Cortex of kidney (tissue), 1 donor: Measurements from ENCODE around the gene PACSIN2.
A peak's percentile ranks its signal among the peaks of the same experiment; 100 is the strongest.

ENCODE experiments used
- DNase-seq: peaks from one replicate; lab custom pipeline; 2025; lab: John Stamatoyannopoulos, UW

Gene PACSIN2

DNA sequence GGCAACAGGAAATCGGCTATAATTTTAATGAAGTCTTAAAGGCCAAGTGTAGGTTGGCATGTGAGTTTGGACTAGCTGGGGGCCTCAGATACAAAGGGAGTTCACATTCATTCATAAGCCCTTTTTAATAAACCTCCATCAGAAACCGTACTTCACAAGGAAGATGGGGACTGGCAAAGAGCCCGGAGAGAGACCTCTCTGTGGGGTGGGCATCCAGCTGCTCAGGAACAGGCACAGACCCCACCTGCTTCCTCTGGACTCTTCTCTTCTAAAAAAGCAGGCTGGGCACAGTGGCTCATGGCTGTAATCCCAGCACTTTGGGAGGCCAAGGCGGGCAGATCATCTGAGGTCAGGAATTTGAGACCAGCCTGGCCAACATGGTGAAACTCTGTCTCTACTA is 154.0 kb downstream of the PACSIN2 start:
- DNase-seq, result no peak

DNA sequence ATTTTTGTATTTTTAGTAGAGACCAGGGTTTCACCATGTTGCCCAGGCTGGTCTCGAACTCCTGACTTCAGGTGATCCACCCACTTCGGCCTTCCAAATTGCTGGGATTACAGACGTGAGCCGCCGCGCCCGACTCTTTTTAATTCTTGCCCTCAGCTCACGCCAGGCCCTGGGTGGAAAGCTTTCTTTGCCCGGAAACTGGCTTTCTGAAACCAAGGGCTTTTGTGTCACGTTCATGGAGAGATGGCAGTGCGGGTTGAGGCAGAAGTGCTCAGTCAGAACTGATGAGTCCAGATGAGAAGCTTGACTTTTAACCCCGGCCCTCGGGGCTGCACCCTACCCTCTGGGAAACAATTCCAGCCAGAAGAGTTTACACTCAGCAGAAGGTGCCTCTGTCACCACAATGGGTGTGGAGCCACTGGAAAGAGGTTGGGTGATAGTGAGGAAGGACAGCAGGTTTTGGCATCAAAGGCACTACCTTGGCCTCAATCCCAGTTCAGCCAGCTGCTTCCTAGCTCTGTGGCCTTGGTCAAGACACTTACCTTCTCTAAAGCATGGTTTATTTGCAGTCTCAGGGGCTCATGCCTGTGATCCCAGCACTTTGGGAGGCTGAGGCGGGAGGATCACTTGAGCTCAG is 157.0 kb downstream of the PACSIN2 start:
- no peak for DNase-seq

DNA sequence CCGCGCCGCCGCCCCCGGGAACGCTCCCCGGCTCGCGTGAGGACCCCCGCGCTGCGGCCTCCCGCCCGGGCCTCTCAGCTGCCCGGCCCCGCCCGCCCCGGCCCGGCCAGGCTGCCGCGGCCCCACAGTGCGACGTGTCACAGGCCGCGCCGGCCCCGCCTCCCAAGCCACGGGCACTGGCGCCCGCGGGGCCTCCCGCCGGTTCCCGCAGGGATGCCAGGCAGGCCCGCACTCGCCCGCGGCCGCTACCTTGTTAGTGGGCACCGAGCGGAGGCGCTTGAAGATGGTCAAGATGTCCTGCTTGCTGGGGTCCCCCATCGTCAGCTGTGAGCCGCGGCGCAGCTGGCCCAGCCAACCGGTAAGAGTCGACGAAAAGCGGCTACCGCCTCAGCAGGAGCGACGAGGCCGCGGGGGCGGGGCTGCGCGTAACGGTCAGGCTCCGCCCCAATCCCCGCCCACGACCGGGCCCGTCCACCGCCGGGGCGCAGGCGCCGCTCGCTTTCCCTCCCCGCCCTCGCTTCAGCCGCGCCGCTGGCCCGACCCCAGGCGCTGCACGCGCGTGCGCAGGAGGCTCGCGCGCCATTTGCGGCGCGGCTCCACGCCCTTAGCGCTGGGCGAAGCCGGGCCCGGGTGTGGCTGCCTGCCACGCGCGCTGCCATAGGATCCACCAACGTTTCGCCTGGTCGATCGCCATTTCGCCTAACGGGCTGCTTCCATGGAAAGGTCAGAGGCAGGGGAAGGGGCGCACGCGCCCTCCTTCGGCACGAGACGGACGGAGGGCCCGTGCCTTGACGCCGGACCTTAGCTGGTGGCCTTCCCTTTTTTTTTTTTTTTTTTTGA is 157.9 kb downstream of the PACSIN2 start, which contains the start of gene ARFGAP3:
ARFGAP3 (minus strand) TSS at position 409 of the 840 bp plus-strand sequence; CDS start at position 318, 91 bp downstream.
- DNase-seq, result peak; percentile 85

DNA sequence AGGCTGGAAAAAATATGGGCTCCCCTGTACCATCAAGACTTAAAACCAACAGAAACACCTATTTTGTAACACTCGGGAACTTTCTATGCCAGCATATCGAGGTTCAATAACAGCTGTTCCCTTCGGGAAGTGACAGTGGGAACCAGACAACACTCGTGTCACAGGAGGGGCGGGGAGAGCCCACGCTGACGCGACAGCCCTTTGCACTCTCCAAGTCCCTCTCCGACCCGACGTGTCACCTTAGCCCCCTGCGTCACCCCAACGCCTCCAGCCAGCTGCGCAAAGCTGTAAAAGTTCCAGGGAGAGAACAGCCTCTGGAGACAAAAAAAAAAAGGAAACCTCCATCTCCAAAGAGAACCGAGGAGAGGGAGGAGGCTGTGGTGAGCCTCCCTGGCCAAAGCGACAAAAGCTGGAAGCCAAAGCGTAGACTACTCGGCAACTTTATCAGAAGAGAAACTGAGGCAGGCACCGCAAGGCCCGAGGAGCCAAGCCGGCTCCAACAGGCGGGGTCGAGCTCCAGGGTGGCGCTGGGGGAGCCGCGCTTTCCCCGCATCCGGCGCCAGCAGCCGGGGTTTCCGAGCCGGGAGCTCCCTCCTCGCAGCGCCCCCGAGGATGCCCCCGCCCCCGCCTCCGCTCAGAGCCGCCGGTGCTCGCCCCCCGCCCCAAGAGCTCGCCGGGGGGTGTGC is 158.6 kb downstream of the PACSIN2 start:
- DNase-seq, result no peak

DNA sequence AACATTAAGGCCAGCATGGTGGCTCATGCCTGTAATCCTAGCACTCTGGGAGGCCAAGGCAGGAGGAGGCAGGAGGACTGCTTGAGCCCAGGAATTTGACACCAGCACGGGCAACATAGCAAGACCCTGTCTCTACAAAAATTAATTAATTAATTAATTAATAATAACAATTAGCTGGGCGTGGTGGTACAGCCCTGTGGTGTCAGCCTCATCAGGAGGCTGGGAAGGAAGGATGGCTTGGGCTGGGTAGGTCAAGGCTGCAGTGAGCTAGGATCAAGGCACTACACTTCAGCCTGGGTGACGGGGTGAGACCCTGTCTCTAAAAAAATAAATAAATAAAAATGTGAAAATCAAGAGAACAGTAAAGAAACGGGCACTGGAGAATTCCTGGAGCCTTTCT is 159.2 kb downstream of the PACSIN2 start:
- DNase-seq, result no peak

DNA sequence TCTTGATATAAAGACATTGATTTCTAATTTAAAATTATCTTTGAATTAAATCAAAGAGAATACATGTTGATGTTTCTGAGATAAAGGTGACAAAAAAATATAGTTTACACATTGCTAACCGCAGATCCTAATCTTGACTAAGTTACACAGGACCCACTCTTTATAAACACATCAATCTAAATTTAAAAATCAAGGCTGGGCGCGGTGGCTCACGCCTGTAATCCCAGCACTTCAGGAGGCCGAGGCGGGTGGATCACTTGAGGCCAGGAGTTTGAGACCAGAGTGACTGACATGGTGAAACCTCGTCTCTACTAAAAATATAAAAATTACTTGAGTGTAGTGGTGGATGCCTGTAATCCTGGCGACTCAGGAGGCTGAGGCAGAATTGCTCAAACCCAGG is 159.7 kb downstream of the PACSIN2 start:
- DNase-seq, result no peak

DNA sequence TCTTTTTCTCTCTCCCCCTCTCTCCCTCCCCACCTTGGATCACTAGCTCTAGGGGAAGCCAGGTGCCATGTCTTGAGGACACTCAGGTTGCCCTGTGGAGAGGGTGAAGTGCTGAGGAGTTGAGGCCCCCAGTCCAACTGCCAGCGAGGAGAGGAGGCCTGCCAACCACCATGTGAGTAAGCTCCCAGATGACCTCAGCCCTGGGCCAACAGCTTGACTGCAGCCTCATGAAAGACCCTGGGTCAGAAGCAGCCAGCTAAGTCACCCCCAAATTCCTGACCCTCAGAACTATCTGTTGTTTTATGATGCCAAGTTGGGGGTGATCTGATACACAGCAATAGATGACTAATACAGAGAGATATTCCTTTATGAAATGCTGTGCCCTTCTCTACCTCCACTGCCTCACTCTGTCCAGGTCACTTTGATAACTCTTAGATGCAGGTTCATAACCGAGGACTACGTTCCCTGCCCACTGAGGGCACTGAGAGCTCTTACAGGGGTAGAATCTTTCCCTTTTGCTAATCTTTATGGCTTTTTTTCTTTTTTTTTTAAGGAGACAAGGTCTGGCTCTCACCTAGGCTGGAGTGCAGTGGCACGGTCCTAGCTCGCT is 165.9 kb downstream of the PACSIN2 start:
- DNase-seq, result no peak

DNA sequence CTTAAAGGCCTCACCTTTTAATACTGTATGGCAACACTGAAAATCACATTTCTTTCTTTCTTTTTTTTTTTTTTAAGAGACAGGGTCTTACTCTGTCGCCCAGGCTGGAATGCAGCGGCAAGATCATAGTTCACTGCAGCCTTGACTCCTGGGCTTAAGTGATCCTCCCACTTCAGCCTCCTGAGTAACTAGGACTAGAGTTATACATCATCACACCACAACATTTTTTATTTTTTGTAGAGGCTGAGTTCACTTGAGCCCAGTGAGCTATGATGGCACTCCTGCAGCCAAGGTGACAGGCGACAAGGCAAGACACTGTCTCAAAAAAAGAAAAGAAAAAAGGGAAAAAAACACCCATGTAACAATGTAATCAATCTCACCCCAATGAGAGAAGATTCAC is 167.8 kb downstream of the PACSIN2 start:
- no peak for DNase-seq

DNA sequence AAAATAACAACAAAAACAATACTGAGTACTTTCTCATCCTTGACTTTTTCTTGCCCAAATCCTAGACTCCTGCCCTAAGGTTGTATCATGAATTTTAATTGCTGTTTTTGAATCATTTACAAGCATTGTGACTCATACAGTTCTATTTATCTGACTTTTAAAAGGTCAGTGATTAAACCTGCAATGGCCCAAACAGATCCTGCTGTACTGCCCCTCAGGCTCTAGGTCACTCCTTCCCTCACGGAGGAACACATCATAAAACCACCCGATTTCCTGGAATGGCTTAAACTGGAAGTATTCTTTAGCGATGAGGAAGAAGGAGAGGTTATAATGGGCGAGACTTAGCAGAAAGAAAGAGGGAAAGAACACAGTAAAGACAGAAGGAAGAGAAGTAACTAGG is 170.2 kb downstream of the PACSIN2 start:
- no peak for DNase-seq

DNA sequence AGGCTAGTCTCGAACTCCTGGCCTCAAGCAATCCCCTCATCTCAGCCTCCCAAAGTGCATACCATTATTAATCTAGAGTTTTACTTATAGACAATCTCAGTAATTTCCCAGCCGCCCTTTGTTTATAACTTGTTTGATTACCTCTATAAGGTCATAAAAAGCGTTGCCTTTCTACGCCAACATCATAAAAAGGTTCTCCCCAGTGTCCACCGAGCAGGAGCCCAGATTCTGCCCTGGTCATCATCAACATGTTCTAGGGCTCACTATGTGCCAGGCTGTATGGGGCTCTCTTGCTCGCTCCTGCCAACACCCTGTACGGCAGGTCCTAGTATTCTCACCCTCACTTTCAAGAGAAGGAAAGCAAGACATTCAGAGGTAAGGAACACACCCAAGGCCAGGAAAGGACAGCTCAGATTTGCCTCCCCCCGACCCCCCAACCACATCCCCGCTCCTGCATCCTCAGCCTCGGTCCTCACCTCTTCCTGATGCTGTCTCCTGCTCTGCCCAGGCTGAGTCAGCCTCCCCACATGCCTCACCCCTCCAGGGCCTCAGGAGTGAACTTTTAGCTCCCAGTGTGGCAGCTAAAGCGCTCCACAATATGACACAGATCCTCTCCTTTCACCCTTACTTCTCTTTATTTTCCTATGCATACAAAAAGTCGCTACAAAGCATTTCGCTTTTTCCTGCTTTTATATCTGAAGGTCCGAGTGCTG is 172.1 kb downstream of the PACSIN2 start:
- DNase-seq, result no peak

DNA sequence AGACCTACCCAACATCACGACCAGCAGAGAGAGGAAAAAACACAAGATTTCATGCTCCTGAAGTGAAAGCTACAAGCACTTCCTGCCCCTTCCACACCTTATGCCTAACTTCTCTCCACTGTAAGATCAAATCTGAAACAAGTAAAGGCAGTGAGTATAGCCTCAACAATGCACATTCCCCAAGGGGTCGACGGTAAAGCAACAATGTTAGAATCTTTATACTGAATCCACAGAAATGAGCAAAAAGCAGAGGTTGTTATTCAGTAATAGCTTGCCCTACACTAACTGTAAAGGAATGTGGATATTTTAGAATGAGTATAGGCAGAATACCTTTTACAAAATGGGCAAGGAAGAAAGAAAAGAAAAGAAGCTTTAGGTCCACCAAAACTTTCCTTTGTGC is 173.5 kb downstream of the PACSIN2 start:
- no peak for DNase-seq

DNA sequence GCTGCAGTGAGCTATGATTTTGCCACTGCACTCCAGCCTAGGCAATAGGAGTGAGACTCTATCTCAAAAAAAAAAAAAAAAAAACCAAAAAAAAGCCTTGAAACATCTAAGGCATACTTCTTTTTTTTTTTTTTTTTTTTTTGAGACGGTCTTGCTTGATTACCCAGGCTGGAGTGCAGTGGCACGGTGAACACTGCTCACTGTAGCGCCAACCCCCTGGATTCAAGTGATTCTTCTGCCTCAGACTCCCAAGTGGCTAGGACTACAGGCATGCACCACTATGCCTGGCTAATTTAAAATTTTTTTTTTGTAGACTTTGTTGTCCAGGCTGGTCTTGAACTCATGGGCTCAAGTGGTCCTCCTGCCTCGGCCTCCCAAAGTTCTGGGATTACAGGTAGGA is 177.4 kb downstream of the PACSIN2 start:
- DNase-seq, result no peak

DNA sequence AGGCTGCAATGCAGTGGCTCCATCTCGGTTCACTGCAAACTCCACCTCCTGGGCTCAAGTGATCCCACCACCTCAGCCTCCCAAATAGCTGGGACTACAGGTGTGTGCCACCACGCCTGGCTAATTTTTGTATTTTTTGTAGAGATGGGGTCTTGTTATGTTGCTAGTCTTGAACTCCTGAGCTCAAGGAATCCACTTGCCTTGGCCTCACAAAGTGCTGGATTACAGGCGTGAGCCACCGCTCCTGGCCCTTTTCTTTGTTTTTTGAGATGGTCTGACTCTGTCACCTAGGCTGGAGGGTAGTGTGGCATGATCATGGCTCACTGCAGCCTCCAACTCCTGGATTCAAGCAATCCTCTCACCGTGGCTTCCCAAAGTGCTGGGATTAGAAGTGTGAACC is 178.9 kb downstream of the PACSIN2 start:
- no peak for DNase-seq

DNA sequence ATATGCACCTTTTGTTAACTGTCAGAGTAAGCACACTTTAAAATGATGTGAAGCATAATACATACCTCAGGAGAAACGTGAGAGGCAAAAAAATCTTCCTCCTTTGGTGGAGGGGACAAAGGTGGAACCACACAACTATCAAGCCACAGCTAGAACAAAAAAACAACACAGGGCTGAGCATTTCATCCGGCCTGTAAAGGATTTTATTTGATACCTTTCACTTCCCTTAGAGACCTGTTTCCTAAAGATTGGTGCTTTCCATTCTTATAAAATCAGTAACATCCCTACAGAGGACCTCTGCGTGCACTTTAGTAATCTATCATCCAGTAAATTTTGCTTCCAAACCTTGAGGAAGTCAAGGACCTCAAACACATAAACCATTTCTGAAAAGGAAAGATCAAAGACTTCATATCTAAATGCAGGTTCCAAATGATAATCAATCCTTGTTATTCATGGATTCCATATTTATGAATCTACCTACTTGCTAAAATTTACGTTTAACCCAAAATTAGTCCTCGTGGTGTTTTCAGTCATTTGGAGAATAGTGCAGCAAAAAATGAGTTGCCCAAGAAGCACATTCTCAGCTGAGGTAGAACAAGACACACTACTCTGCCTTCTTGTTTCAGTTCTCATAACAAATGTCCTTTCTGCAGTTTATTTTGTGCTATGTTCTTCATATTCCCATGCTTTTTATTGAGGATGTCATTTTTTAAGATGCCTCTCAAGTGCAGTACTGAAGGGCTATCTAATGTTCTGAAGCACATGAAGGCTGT is 180.6 kb downstream of the PACSIN2 start:
- DNase-seq, result no peak

DNA sequence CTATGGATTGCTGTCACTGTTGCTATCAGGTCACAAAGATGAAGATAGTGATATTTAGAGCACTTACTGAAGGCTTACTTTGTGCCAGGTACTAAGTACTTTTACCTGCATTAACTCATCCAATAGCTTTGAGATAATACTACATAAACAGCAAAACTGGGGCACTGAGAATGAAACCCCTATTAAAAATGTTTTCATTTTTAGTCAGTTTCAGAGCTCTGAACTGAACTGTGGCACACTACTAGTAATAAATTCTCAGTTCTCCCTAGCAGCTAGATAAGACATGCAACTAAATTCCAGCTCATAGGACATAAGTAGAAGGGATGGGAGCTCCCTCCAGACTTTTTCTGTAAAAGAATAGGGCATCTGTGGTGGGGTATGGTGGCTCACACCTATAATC is 181.8 kb downstream of the PACSIN2 start:
- DNase-seq, result no peak

DNA sequence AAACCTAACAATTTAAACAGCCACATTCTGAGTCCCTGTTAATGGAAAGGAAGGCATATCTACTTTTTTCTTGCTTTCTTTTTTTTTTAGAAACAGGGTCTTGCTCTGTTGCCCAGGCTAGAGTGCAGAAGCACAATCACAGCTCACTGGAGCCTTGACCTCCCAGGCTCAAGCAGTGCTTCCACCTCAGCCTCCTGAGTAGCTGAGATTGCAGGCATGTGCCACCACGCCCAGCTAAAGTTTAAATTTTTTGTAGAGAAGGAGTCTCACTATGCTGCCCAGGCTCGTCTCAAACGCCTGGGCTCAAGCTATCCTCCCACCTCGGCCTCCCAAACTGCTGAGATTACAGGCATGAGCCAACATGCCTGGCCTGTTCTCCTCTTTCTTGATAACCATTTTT is 183.2 kb downstream of the PACSIN2 start:
- no peak for DNase-seq

DNA sequence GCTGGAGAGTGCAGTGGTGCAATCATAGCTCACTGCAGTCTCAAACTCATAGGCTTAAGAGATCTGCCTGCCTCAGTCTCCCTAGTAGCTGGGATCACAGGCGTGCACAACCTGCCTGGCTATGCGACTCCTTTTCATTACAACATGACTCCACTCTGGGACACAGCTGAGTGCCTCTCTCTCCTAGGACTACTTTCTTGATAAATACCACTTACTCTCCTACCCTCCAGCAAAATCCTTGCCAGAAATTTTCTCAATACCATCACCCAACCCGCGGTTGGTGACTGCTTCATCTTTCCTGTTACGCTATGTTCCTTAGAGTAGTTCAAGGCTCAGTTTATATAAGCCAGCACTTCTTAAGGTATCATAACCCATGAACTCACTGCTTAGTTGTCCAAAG is 184.8 kb downstream of the PACSIN2 start:
- DNase-seq, result no peak

DNA sequence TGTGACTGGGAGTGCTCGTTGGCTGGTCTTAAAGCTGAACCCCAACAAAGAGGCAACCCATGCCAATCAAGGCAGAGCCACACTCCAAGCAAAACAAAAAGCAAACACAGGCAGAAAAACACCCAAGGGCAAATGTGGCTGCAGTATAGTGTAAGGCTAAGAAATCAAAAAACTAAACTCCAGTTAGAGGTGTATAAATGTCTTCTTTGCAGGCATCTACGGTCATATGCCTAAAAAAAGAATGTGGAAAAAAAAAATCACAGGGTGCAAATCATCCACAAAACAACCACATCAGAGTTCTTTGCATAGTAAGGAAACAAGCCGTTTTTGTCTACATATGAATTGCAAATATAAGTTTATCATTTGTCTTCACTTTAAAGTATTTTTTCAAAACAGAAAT is 185.6 kb downstream of the PACSIN2 start:
- DNase-seq, result no peak

DNA sequence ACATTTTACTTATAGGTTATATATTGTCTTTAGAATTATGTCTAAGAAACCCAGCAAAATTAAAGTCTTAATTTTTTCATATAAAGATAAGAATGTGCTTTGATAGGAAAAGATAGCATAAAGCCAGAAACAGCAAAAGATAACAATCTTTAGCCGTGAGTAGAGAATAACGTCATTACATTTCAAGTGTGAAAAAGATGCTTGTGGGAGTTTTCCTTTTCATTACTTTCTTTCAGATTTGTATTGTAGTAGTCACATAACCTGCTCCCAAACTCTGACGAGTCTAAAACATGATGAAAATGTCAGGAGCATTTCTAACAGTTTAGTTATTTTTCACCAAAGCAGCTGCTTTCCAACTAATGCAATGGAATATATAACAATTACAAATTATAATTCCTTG is 189.2 kb downstream of the PACSIN2 start:
- DNase-seq, result no peak

DNA sequence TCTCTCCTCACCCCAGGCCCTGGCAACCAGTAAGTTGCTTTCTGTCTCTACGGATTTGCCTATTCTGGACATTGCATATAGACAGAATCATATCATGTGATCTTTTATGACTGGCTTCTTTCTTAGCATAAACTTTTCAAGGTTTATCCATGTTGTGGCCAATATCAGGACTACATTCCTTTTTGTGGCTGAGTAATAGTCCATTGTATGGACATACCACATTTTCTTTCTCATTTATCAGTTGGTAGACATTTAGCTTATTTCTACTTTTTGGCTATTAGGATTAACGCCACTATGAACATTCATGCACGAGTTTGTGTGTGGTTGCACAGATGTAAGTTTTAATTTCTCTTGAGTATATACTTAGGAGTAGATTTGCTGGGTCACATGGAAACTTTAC is 193.6 kb downstream of the PACSIN2 start:
- DNase-seq, result no peak
